H1 (cell line): ENCODE results near the gene LEMD1. TPM values are rescaled to one million over a fixed set of nuclear protein-coding genes. Genes with fewer than 3 reads are reported as not detected.

Experiments
- CTCF ChIA-PET: fragments of 300-600 bp; sonication (Branson Sonifier 250); formaldehyde crosslinking; loops from one replicate; lab custom pipeline; 2021; ENCODE audit not compliant: partially characterized antibody; lab: Charles Lee
- POLR2A ChIA-PET: fragments of 300-600 bp; sonication (Branson Sonifier 250); formaldehyde crosslinking; loops from one replicate; lab custom pipeline; 2021; ENCODE audit warnings: inconsistent platforms; ENCODE audit not compliant: partially characterized antibody; lab: Charles Lee
- DNase-seq, 2 experiments: peaks; one replicate each; pipeline versions ENCODE4 v3.0.0 to v3.0.0-alpha.2; 2010 to 2022; ENCODE audit warnings: low spot score in 2 of 2, low read depth in 1 of 2, mixed read lengths in 1 of 2
- FAIRE-seq: peaks from 2 replicates; lab custom pipeline; 2011; peaks lifted over from hg19 to GRCh38; lab: Jason Lieb, UNC
- H2AFZ ChIP-seq: 2 replicates; pipeline ENCODE4 v1.8.1; 2012; ENCODE audit warnings: low read length, inconsistent platforms
- H2AK5ac ChIP-seq: 2 replicates; pipeline ENCODE4 v1.6.1; 2013; ENCODE audit warnings: low read depth, low read length
- H2BK120ac ChIP-seq: replicated peaks from 2 replicates; pipeline ENCODE3; 2013; ENCODE audit warnings: low read depth, low read length, inconsistent platforms
- H2BK12ac ChIP-seq: 2 replicates; pipeline ENCODE4 v1.6.1; 2013; ENCODE audit warnings: low read depth, low read length
- H2BK15ac ChIP-seq: 2 replicates; pipeline ENCODE4 v1.6.1; 2013; ENCODE audit warnings: low read length
- H2BK20ac ChIP-seq: 2 replicates; pipeline ENCODE4 v1.6.1; 2013; ENCODE audit warnings: low read length
- H2BK5ac ChIP-seq: 2 replicates; pipeline ENCODE4 v1.6.1; 2013; ENCODE audit warnings: low read depth, low read length
- H3K14ac ChIP-seq: 2 replicates; pipeline ENCODE4 v1.6.1; 2013; ENCODE audit warnings: inconsistent platforms; ENCODE audit not compliant: insufficient read length
- H3K18ac ChIP-seq: 2 replicates; pipeline ENCODE4 v1.6.1; 2013; ENCODE audit warnings: low read length; ENCODE audit errors: extremely low read depth
- H3K23ac ChIP-seq: 2 replicates; pipeline ENCODE4 v1.6.1; 2013; ENCODE audit warnings: inconsistent platforms; ENCODE audit not compliant: insufficient read length
- H3K23me2 ChIP-seq: 2 replicates; pipeline ENCODE4 v1.6.1; 2013; ENCODE audit warnings: low read depth, low read length
- H3K27ac ChIP-seq: 2 replicates; pipeline ENCODE4 v1.6.1; 2011; ENCODE audit warnings: low read depth, low read length, inconsistent platforms
- H3K27me3 ChIP-seq, 4 experiments: replicated peaks in 1 of 4; 1 replicate in 1 of 4; 2 replicates in 3 of 4; pipeline versions ENCODE4 v1.6.1 to v1.8.1; 2011 to 2013; ENCODE audit warnings: low read length in 3 of 4, mild to moderate bottlenecking in 3 of 4, inconsistent platforms in 2 of 4, mixed read lengths in 2 of 4, moderate library complexity in 1 of 4; ENCODE audit not compliant: control insufficient read depth in 3 of 4, insufficient read depth in 3 of 4; ENCODE audit errors: extremely low read depth in 1 of 4
- H3K36me3 ChIP-seq, 4 experiments: 2 replicates each; pipeline versions ENCODE4 v1.6.1 to v1.8.1; 2011 to 2013; ENCODE audit warnings: mild to moderate bottlenecking in 4 of 4, low read length in 3 of 4, moderate library complexity in 2 of 4, control low read depth in 1 of 4, inconsistent platforms in 1 of 4; ENCODE audit not compliant: insufficient read depth in 4 of 4, control insufficient read depth in 2 of 4
- H3K4ac ChIP-seq: replicated peaks from 2 replicates; pipeline ENCODE3; 2013; ENCODE audit warnings: low read length, low read depth, mixed read lengths, inconsistent platforms; ENCODE audit not compliant: insufficient read length
- H3K4me1 ChIP-seq, 4 experiments: replicated peaks in 1 of 4; 1 replicate in 1 of 4; 2 replicates in 3 of 4; pipeline versions ENCODE4 v1.6.1 to v1.8.1; 2011 to 2013; ENCODE audit warnings: low read length in 3 of 4, inconsistent platforms in 2 of 4, mixed read lengths in 1 of 4; ENCODE audit not compliant: insufficient read depth in 4 of 4, control insufficient read depth in 3 of 4
- H3K4me2 ChIP-seq, 2 experiments: 2 replicates each; pipeline versions ENCODE4 v1.6.1 to v1.8.1; 2011 to 2013; ENCODE audit warnings: low read depth in 2 of 2, low read length in 2 of 2, control low read depth in 1 of 2, inconsistent platforms in 1 of 2, mild to moderate bottlenecking in 1 of 2; ENCODE audit not compliant: insufficient read depth in 1 of 2
- H3K4me3 ChIP-seq, 4 experiments: fragments of 200-600, 300-600 bp in 1 of 4; sonication (generic), shearing (Covaris generic), sonication (Bioruptor Twin) in 1 of 4; 2 replicates each; pipeline versions ENCODE4 v1.5.1 to v1.8.1; 2011 to 2016; ENCODE audit warnings: low read length in 4 of 4, low read depth in 3 of 4, control low read depth in 2 of 4, inconsistent platforms in 2 of 4, mild to moderate bottlenecking in 2 of 4, mixed read lengths in 1 of 4, moderate library complexity in 1 of 4; ENCODE audit not compliant: insufficient read depth in 2 of 4; ENCODE audit errors: extremely low read depth in 1 of 4
- H3K56ac ChIP-seq: replicated peaks from 2 replicates; pipeline ENCODE3; 2013; ENCODE audit warnings: low read depth, mild to moderate bottlenecking, mixed read lengths, low read length, inconsistent platforms; ENCODE audit not compliant: insufficient read length
- H3K79me1 ChIP-seq: 2 replicates; pipeline ENCODE4 v1.6.1; 2013; ENCODE audit warnings: low read depth, low read length, control low read depth
- H3K79me2 ChIP-seq, 2 experiments: 2 replicates each; pipeline versions ENCODE4 v1.6.1 to v1.8.1; 2012 to 2013; ENCODE audit warnings: low read length in 2 of 2, mild to moderate bottlenecking in 2 of 2, inconsistent platforms in 1 of 2; ENCODE audit not compliant: insufficient read depth in 2 of 2, control insufficient read depth in 1 of 2
- H3K9ac ChIP-seq, 4 experiments: replicated peaks in 1 of 4; 1 replicate in 1 of 4; 2 replicates in 3 of 4; pipeline versions ENCODE4 v1.6.1 to v1.8.1; 2011 to 2013; ENCODE audit warnings: low read depth in 3 of 4, low read length in 3 of 4, control low read depth in 2 of 4, mild to moderate bottlenecking in 2 of 4, moderate library complexity in 2 of 4, inconsistent platforms in 1 of 4; ENCODE audit errors: extremely low read depth in 1 of 4
- H3K9me3 ChIP-seq, 2 experiments: 2 replicates each; pipeline versions ENCODE4 v1.6.1 to v1.8.1; 2012 to 2013; ENCODE audit warnings: mild to moderate bottlenecking in 2 of 2, moderate library complexity in 2 of 2, control low read depth in 1 of 2, inconsistent platforms in 1 of 2, low read depth in 1 of 2, low read length in 1 of 2, mixed read lengths in 1 of 2; ENCODE audit not compliant: insufficient read depth in 2 of 2
- H4K20me1 ChIP-seq, 2 experiments: replicated peaks in 1 of 2; 2 replicates each; pipeline versions ENCODE3 to v1.8.1; 2011 to 2013; ENCODE audit warnings: inconsistent platforms in 2 of 2, low read length in 2 of 2, mild to moderate bottlenecking in 1 of 2; ENCODE audit not compliant: insufficient read depth in 2 of 2, control insufficient read depth in 1 of 2
- H4K5ac ChIP-seq: 2 replicates; pipeline ENCODE4 v1.6.1; 2013; ENCODE audit warnings: low read length, low read depth, mixed read lengths, inconsistent platforms; ENCODE audit not compliant: insufficient read length
- H4K8ac ChIP-seq: 2 replicates; pipeline ENCODE4 v1.8.0; 2013; ENCODE audit warnings: mild to moderate bottlenecking, moderate library complexity, low read length, inconsistent platforms; ENCODE audit not compliant: insufficient read depth; ENCODE audit errors: extremely low read depth
- H4K91ac ChIP-seq: replicated peaks from 2 replicates; pipeline ENCODE3; 2013; ENCODE audit warnings: low read length, mixed read lengths, inconsistent platforms; ENCODE audit not compliant: insufficient read length
- ASH2L ChIP-seq: fragments of 200-600, 300-600 bp; sonication (generic); IDR thresholded peaks from one replicate; pipeline ENCODE4 v1.7.1; 2017; ENCODE audit warnings: low read length
- CEBPB ChIP-seq: IDR thresholded peaks from 2 replicates; pipeline ENCODE4 v1.6.1; 2012; ENCODE audit warnings: low read depth, low read length
- CHD1 ChIP-seq: IDR thresholded peaks from 2 replicates; pipeline ENCODE4 v1.6.1; 2012; ENCODE audit warnings: low read depth, low read length, improper control_type of control experiment
- CREB1 ChIP-seq: IDR thresholded peaks from 2 replicates; pipeline ENCODE4 v1.6.1; 2012; ENCODE audit warnings: inconsistent platforms
- CTCF ChIP-seq, 3 experiments: IDR thresholded peaks; 1 replicate in 2 of 3; 2 replicates in 1 of 3; pipeline versions ENCODE4 v1.5.1 to v1.6.1; 2011; ENCODE audit warnings: low read length in 3 of 3, mild to moderate bottlenecking in 3 of 3, inconsistent platforms in 2 of 3, low read depth in 1 of 3, moderate library complexity in 1 of 3; ENCODE audit not compliant: insufficient read depth in 1 of 3; ENCODE audit errors: control extremely low read depth in 1 of 3
- EP300 ChIP-seq, 2 experiments: IDR thresholded peaks; 1 replicate in 1 of 2; 2 replicates in 1 of 2; pipeline ENCODE4 v1.6.1; 2011 to 2012; ENCODE audit warnings: low read depth in 2 of 2, low read length in 2 of 2, mild to moderate bottlenecking in 2 of 2, borderline replicate concordance in 1 of 2, inconsistent platforms in 1 of 2, moderate library complexity in 1 of 2
- JUN ChIP-seq: IDR thresholded peaks from 2 replicates; pipeline ENCODE4 v1.6.1; 2011; ENCODE audit warnings: low read depth, mild to moderate bottlenecking, improper control_type of control experiment, low read length
- KDM5A ChIP-seq: fragments of 200-600 bp; IDR thresholded peaks from 2 replicates; pipeline ENCODE4 v1.7.1; 2012; ENCODE audit warnings: mild to moderate bottlenecking, low read length, inconsistent platforms, mixed read lengths
- POLR2AphosphoS5 ChIP-seq: IDR thresholded peaks from 2 replicates; pipeline ENCODE4 v1.6.1; 2011; ENCODE audit warnings: low read depth, low read length
- RAD21 ChIP-seq, 2 experiments: IDR thresholded peaks in 1 of 2; conservative IDR thresholded peaks in 1 of 2; 2 replicates each; pipeline ENCODE4 v1.6.1; 2011; ENCODE audit warnings: low read depth in 2 of 2, low read length in 2 of 2, improper control_type of control experiment in 1 of 2, inconsistent platforms in 1 of 2, mild to moderate bottlenecking in 1 of 2, moderate library complexity in 1 of 2
- SP2 ChIP-seq: IDR thresholded peaks from 2 replicates; pipeline ENCODE4 v1.6.1; 2012; ENCODE audit warnings: mild to moderate bottlenecking, low read length, inconsistent platforms
- TAF1 ChIP-seq: IDR thresholded peaks from 2 replicates; pipeline ENCODE4 v1.6.1; 2011; ENCODE audit warnings: mild to moderate bottlenecking, low read depth, low read length
- WGBS, 2 experiments: shearing (Covaris generic) in 1 of 2; methylation state at CpG; one replicate each; pipeline versions ENCODE4 v1.1.6 to v1.1.7; 2013 to 2015; ENCODE audit warnings: low lambda C conversion rate in 2 of 2, mixed read lengths in 2 of 2, inconsistent platforms in 1 of 2, low coverage in 1 of 2, missing lambda C conversion rate in 1 of 2; ENCODE audit not compliant: insufficient replicate concordance in 2 of 2, insufficient coverage in 1 of 2, insufficient read length in 1 of 2; ENCODE audit errors: extremely low coverage in 1 of 2, missing lambda C conversion rate in 1 of 2; 5-methylcytosine and 5-hydroxymethylcytosine counted together
- polyA plus RNA-seq, 7 experiments: library from polyadenylated mRNA; depleted of rRNA in 3 of 7; stranded (reverse) in 5 of 7; unstranded in 2 of 7; fragments of >200 nt in 5 of 7; fragments of 200-250 nt in 2 of 7; gene quantifications; 1 replicate in 5 of 7; 2 replicates in 1 of 7; 4 replicates in 1 of 7; pipeline versions ENCODE4 v1.2.1 to v1.2.3, GENCODE V29; 2011 to 2013; ENCODE audit warnings: missing spikeins in 2 of 7, mixed read lengths in 2 of 7
- total RNA-seq: library from RNA; stranded (reverse); fragmentation: NEBNext Ultra II Directional; extraction: Animal tissue kit (Norgen Biotek cat#: 25700); gene quantifications from 2 replicates; pipeline ENCODE4 v1.2.1, GENCODE V29; 2021

The LEMD1 gene
- total and polyA plus RNA-seq, 2 of the 8 experiments (the other 6 are each of a cell fraction or from before 2014, with no cell fraction given), result 10.0 to 10.5 TPM

- no peak overlapping the region for H2BK5ac ChIP-seq
- H3K79me2 ChIP-seq, result no peaks in the 10 kb centered on the region
- H4K8ac ChIP-seq, result no peak overlapping the region
- H3K9me3 ChIP-seq, result no peaks in the 10 kb centered on the region
- H3K23ac ChIP-seq, result no peak overlapping the region
- FAIRE-seq, result no peak
- no peak overlapping the region for H3K14ac ChIP-seq
- no peaks in the 10 kb centered on the region for H3K27me3 ChIP-seq
- H3K9ac ChIP-seq, result no peak overlapping the region
- H3K4me3 ChIP-seq, result no peak overlapping the region
- H2BK20ac ChIP-seq, result no peak overlapping the region
- no peaks in the 10 kb centered on the region for H3K36me3 ChIP-seq
- H3K18ac ChIP-seq, result no peak overlapping the region
- H3K4me2 ChIP-seq, result no peak overlapping the region
- H3K4ac ChIP-seq, result no peak overlapping the region
- no peak overlapping the region for H4K91ac ChIP-seq
- H3K23me2 ChIP-seq, result no peaks in the 10 kb centered on the region
- H3K4me1 ChIP-seq, result peaks cover under 1 to 4% (median 2%) of the 10 kb centered on the region in 4 experiments; a peak in 4 of 7 replicates
- POLR2A ChIA-PET, result interaction anchor here (0.6 kb wide), 1 partner anchor 277 kb away, joined by 3 read pairs; no protein-coding TSS in a partner anchor
- H3K79me1 ChIP-seq, result no peaks in the 10 kb centered on the region
- no peak overlapping the region for H2BK120ac ChIP-seq
- no peak overlapping the region for H2AFZ ChIP-seq
- no peak overlapping the region for H3K56ac ChIP-seq
- H2BK12ac ChIP-seq, result no peak overlapping the region
- 44% methylated on average over 2 of the region's 2 CpGs; no CpG with 5 or more reads in 1 of the 2 experiments for WGBS, 2 experiments
- H3K27ac ChIP-seq, result no peak overlapping the region
- H4K20me1 ChIP-seq, result no peaks in the 10 kb centered on the region
- no peak overlapping the region for H4K5ac ChIP-seq
- CTCF ChIA-PET, result interaction anchor here (0.8 to 10.5 kb wide), 13 partner anchors 16 to 203 kb away, joined by 3 to 76 read pairs (median 4); no protein-coding TSS in a partner anchor
- DNase-seq, result peak in 1 of 2 experiments; percentile 17
- H2BK15ac ChIP-seq, result no peak overlapping the region
- no peak overlapping the region for H2AK5ac ChIP-seq
- TF ChIP-seq POLR2AphosphoS5 (no peak), CHD1 (no peak), SP2 (no peak), ASH2L (no peak), TAF1 (no peak), CREB1 (no peak), EP300 (IDR thresholded peaks at IDR 0.05; ENCODE audit: borderline replicate concordance in 1 of 2, low read depth in 2 of 2, low read length in 2 of 2) (no peak), KDM5A (no peak), RAD21 (IDR thresholded peaks at IDR 0.05 in 1 of 2, conservative IDR thresholded peaks at IDR 0.05 in 1 of 2; ENCODE audit: low read depth in 2 of 2, low read length in 2 of 2) (no peak), CTCF (IDR thresholded peaks at IDR 0.05; ENCODE audit: control extremely low read depth in 1 of 3, insufficient read depth in 1 of 3, low read depth in 1 of 3, low read length in 3 of 3) (no peak), JUN (no peak), CEBPB (no peak)
These were observed 41.0 kb downstream of the LEMD1 start for GRCh38 chr1:205380882-205381281.
